HG03135 (cell line): ENCODE measurements around the gene TMEM139.
"Not testable (repeated sequence)": the region's sequence is repeated elsewhere in the genome, so short reads cannot be mapped to it uniquely, and the experiment has no call there.

ENCODE experiments used
- ATAC-seq: cut with Tn5 transposase; IDR thresholded peaks from one replicate; pipeline ENCODE4 v1.9.1; 2021; ENCODE audit warnings: mild to moderate bottlenecking, moderate library complexity; ENCODE audit not compliant: unreplicated experiment

Gene TMEM139

DNA sequence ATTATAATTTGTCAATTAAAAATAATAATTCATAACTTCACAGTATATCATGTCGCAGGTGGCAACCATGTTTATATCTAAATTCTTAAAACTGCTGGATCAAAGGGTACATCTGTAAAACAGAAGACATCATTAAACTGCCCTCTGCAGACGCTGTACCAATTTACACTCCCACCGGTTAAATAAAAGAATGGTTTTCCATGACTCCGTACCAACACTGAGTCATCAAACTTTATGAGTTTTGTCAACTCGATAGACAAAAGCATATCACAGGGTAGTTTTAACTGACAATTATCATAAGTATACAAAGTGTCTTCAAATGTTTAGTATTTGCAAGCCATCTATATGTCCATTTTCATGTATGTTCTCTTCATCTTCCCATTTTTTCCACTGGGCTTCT, 27.3 kb upstream of the TMEM139 start:
- no peak for ATAC-seq

DNA sequence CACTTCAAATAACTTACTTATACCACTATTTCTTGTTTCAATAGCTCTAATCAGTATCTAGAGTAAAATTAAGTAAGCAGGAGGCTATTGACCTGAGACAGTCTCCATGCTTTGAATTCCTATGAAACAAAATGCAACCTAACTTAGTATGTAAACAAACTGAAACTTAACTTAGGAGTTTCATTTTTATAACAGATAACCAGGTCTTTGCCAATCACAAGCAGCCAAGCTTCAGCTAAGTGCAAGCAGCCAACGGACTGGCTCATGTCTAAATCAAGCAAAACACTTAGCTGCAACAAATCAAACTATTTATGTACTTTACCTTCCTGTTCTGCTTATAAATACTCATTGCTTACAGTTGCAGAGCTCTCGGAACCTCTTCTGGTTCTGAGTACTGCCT, 25.9 kb upstream of the TMEM139 start:
- peak; percentile 32 for ATAC-seq

GRCh38 chr7:143259765-143260164, 25.0 kb upstream of the TMEM139 start:
- ATAC-seq, result no peak

GRCh38 chr7:143261901-143262300, 22.9 kb upstream of the TMEM139 start:
- ATAC-seq, result no peak

DNA sequence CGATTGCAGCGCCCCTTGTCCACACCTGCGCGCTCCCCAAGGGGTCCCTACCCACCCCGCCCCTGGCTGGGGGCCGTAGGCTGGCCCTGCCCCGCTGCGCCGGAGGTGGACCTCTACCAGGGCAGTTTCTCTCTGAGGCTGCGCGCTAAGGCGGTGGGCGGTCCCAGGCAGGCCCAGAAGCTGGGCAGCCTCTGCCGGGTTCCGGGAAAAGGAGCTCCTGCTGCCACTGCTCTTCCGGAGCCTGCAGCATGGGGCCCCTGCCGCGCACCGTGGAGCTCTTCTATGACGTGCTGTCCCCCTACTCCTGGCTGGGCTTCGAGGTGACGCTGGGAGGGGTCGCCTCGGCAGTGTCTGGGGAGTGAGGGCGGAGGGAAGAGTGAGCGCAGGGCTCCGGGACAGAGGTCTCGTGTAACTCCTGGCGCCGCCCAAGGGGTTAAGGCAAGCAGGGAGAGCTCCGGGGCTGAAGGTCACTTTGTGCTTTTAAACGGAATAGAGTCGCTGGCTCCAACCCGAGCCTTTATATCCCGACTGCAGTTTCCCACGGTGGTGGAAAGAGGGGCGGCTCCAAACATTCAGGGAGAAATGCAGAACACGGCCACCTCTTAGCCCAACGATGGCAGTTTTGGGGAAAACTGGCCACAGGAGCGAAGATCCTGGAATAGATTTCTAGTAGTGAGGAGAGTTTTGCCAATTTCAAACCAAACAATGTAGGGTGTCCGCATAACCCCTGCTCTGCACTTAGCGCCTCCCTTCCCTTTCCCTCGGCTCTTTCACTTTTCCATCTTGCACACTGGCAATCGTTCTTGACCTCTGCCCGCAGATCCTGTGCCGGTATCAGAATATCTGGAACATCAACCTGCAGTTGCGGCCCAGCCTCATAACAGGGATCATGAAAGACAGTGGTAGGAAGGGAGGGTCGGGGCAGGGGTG, 21.2 kb upstream of the TMEM139 start, which contains the start of gene GSTK1:
Gene GSTK1, plus strand, starts transcription at position 176 of the 930 bp plus-strand sequence. Its CDS starts 73 bp downstream, at position 249.
- ATAC-seq, result peak; percentile 94

DNA sequence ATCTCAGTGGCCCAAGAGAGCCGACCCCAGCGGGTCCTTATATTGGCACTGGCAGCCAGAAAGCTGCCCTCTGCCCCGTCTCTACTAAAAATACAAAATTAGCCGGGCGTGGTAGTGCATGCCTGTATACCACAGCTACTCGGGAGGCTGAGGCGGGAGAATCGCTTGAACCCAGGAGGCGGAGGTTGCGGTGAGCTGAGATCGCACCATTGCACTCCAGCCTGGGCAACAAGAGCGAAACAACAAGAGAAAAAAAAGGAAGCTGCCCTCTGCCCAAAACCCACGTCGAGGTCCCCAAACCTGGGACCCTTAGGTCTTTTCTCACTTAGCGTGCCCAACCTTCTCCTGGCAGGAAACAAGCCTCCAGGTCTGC, 20.6 kb upstream of the TMEM139 start:
- not testable (repeated sequence) for ATAC-seq

DNA sequence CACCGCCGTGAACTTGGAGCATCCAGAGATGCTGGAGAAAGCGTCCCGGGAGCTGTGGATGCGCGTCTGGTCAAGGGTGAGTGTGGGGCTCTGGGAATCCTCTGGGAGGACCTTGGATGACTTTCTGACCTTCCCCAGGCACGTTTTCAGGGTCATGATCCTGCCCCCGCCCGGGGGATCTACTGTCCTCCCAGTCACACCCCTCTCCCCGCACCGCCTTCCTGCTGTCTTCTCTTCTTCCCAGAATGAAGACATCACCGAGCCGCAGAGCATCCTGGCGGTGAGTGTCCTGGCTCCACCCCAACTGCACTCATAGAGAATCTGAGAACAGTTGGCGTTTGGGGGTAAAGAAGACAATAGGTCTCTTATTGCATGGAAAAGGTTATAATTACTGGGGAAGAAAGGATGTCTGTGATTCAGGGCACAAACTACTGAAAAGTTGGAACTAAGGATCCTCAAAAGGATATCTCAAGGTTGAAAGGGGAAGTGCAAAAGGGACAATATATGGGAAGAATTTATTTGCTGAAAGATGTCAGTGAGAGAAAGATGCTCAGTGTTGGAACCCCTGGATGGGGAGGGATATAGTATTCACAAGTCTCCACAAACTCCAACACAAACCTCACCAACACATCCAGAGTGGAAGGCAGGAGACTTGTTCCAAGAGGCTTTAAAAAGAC, 19.6 kb upstream of the TMEM139 start:
- no peak for ATAC-seq

- ATAC-seq, result no peak
These were observed 15.5 kb upstream of the TMEM139 start for GRCh38 chr7:143269251-143269650.

DNA sequence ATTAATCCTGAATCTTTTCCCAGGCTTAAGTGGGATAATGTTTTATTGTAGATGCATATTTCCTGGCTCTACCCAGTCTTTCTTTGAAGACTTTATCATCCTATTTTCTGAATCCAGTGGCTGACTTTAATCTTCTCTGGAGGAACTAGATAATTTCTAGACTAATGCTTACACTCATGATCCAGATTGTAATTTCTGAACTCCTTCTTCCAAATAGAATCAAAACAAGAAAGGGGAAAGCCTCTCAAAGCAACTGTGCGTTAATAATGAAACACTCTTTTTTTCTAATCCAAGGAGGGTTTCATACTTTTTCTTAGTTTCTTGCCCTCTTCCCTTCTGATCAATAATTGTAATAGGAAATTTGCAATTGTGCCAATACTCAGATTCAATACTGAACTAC, 13.5 kb upstream of the TMEM139 start:
- no peak for ATAC-seq

DNA sequence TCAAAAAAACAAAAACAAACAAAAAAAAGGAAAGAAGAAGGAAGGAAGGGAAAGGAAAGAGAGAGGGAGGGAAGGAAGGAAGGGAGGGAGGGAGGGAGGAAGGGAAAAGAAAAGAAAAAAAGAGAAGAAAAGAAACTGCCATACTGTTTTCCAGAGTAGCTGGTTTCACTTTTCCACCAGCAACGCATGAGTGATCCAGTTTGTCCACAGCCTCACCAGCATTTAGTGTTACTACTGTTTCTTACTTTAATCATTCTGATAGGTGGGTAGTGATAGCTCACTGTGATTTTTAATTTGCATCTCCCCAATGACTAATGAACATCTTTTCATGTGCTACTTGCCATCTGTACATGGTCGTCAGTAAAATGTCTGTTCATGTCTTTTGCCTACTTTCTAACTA, 11.9 kb upstream of the TMEM139 start:
- ATAC-seq, result no peak

DNA sequence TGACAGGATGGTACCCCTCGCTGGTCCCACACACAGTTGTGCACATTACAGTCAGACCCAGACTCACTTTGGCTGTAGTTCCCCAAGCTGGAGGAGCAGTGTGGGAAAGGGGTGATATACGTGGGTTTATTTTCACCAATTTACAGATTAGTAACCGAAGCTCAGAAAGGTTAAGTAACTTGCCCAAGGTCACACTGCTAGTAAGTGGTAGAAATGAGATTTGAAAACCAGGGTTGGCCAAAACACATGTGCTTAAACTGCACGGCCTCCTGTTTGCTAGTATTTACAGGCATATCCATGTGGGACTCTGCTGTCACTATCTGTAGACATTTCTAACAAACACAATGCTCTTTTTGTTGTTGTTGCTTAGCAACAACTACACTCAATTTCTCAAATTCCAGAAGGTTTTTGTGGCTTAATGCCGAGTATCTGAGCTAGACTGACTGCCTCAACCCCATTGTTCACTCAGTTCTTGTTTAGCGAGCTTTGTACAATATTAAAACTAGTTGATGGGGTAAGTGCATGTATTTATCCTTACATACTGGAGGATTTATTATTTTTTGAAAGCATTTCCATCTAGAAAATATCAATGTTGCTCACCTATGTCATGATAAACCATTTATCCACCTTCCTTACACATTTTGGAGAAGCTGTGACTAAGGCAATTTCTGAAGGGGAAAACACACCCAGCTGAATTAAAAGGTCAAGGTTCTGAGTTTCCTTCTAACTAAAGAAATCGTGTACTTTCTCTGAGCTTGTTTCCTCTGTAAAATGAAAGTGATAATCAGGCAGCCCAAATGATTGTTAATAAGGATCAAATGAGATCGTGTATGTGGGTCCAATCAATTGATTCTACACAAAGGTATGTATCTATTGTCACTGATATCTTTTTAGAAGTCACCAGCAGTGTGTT, 5.3 kb upstream of the TMEM139 start:
- peak; percentile 47 for ATAC-seq

DNA sequence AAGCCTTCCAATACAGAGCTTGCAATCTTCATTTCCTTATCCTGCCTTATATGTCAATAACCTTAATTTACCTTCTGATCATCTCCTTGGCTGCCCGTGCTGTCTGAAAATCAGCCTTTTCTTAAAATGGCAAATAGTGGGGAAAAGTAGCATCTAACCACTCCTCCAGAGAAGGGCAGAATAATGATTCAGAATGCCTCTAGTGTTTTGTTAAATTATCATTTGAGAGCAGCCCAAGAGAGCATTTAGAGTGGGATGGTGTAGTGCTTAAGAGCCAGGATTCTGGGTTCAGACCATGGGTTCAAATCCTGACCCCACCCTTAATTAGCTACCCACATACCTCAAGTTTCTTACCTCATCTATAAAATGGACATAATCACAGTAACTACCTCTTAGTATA, 4.6 kb upstream of the TMEM139 start:
- no peak for ATAC-seq

GRCh38 chr7:143280566-143280965, 4.2 kb upstream of the TMEM139 start:
- ATAC-seq, result no peak

DNA sequence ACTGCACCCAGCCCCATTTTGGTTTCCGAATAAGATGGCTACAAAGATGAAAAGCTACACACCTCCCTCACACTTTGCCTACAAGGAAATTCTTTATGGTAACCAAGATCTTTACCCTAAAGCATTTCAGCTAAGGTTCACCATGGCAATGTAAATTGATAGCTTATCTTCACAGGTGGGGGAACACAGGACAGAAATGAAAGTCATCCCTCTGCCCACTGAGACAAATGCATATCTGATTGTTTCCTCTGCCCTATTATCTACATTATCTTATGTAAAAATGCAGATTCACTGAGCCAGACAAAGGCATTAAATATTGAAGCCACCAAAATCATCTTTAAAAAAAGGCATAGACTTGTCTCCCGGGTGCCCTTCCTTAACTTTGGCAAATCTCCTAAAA, 3.2 kb upstream of the TMEM139 start:
- ATAC-seq, result no peak

GRCh38 chr7:143282124-143282523, 2.6 kb upstream of the TMEM139 start:
- no peak for ATAC-seq

GRCh38 chr7:143283381-143283780, 1.4 kb upstream of the TMEM139 start:
- ATAC-seq, result no peak

DNA sequence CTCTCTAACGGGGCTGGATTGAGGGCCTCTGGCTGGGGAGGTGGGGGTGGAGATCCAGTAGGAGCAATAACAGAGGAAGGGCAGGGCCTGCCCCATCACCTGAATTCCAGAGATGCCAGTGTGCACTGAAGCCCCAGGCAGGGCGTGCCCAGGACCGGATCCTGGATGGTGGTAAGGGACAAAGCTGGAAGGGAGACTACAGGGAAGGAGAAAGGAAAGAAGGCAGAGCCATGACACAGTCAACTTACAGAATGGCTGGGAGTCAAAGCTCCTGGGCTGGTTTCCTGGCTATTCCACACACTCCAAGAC, 666 bp downstream of the TMEM139 start:
- no peak for ATAC-seq

DNA sequence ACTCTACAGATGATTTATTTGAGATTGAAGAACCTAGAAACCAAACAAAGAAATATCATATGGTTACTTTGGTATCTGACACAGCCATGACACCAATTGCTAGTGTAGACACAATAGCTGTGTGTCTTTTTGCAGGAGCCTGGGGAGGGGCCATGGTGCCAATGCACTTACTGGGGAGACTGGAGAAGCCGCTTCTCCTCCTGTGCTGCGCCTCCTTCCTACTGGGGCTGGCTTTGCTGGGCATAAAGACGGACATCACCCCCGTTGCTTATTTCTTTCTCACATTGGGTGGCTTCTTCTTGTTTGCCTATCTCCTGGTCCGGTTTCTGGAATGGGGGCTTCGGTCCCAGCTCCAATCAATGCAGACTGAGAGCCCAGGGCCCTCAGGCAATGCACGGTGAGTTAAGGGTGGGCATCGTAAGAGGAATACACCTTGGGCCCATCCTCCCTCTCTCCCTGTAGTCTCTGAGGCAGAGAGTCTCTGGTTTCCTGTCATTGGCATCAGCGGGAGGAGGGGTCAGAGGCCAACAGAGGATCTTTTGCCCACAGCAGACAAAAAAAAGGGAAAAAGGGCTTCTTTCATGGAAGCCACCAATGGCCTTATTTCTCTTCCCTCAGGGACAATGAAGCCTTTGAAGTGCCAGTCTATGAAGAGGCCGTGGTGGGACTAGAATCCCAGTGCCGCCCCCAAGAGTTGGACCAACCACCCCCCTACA, 1.2 kb downstream of the TMEM139 start:
- no peak for ATAC-seq

DNA sequence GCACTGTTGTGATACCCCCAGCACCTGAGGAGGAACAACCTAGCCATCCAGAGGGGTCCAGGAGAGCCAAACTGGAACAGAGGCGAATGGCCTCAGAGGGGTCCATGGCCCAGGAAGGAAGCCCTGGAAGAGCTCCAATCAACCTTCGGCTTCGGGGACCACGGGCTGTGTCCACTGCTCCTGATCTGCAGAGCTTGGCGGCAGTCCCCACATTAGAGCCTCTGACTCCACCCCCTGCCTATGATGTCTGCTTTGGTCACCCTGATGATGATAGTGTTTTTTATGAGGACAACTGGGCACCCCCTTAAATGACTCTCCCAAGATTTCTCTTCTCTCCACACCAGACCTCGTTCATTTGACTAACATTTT, 1.7 kb downstream of the TMEM139 start:
- ATAC-seq, result no peak

DNA sequence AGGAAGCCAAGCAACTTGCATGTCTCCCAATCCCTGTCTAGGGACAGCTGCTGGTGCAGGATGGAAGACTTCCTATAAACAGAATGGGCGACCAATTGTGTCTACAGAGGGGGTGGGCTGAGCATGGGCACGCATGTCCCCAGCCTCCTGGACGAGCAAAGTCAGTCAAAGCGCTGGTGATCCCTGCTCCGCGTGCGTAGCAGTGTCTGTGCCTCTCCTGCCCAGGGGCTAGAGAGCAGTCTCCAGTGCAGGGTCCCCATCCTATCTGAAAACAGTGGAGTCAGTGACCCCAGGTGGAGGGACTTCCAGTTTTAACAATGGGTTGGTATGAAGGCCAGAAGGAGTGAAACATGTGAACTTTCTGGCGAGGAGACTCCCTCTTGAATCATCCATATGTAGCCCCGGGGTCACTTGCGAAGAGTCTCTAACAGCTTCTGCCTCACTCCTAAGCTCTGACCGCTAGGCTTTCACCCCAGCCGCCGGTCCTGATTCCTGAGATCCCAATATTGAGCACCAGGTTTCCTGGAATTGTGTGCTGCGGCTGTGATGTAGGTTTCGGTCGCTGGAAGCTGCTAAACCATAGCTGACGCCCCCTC, 2.7 kb downstream of the TMEM139 start:
- ATAC-seq, result no peak
